Skin of body (tissue), 2 donors: Measurements from ENCODE around the gene SMG6. TPM values are rescaled to one million over a fixed set of nuclear protein-coding genes. Genes with fewer than 3 reads are reported as not detected.

ENCODE experiments used
- DNase-seq: peaks from one replicate; lab custom pipeline; 2025; lab: John Stamatoyannopoulos, UW
- total RNA-seq: library from RNA; depleted of rRNA; stranded (reverse); fragments of >200 nt; gene quantifications from one replicate; pipeline ENCODE4 v1.2.3, GENCODE V29; 2014

Gene SMG6
- total RNA-seq, 1 donor from 2014 or later: 21.1 TPM

DNA sequence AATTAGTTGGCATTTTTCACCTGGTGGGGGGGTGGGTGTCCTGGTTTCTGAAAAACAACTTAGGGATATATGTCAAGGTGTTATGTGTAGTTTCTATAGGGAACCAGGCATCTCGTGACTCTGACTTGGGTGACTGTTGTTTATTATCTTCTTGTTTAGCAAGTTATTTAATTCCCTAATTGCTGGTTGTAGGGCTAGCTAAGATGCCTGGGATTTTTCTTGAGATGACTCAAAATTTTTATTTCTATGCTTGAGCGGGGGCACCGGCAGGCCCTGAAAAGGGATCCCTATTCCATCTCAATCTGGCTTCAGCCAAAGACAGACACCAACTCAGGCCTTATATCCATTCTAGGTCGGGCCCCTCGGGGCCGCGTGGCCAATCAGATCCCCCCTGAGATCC is 270.4 kb downstream of the SMG6 start:
- no peak for DNase-seq

DNA sequence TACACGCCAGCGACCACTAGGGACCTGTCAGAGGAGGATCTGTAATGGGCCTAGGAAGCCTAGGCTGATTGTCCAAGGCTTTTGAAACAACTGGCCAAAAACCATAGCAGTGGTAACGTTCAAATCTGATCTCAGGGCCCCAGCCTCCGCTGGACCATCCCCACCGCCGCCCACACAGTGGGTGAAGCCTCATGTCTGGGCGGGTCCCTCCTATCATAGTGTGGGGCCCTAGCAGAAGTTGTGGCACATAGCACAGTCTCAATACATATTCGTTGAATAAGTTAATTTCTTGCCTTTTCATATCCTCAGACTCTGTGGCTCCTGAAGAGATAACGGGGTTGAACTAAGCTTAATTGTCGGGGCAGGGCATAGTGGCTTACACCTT is 272.8 kb downstream of the SMG6 start:
- DNase-seq: no peak

DNA sequence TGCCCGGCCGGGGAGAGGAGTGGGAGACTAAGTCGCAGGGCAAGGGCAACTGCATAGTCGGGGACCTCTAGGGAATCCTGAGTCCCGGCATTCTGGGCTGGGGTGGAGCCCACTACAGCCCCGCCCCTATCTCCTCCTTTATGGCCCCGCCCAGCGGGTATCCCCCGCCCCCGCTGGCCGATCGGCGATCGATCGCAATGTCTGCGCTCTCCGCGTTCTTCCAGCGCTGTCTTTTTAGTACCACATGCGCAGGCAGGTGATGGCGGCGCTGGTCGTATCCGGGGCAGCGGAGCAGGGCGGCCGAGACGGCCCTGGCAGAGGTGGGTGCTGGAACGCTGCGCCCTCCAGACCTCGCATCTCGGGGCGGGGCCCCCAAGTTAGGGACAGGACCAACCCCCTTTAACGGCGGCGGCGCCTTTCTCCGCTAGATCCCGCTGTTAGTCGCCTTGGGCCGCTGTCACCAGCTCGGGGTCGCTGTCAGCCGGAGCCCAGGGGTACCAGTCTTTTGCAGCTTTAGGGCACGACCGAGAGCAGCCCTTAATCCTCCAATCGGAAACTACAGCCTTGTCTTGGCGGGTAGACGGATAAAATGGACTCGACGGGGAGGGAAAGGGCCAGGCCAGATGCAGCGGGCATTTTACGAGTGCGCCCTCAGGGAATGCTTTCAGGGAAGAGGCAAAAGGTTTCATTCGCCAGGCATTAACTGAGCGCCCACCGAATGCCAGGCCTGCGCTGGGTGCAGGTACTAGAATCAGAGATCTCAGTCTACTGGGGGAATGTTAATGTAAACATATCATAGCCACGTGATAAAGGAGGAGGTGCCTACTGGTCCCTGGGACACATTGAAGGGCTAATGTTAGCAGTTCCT is 273.4 kb downstream of the SMG6 start, which contains the start of gene DPH1:
Gene DPH1 (plus strand): TSS at position 243 of the 868 bp plus-strand sequence. CDS start 17 bp downstream, at position 260.
- peak; percentile 78 for DNase-seq

GRCh38 chr17:2028737-2029136 is 274.8 kb downstream of the SMG6 start:
- DNase-seq: no peak

GRCh38 chr17:2028234-2028614 is 275.4 kb downstream of the SMG6 start:
- DNase-seq: no peak

- DNase-seq: no peak
Observed at GRCh38 chr17:2027528-2028233, 275.9 kb downstream of the SMG6 start.

- no peak for DNase-seq
Observed at GRCh38 chr17:2025622-2026309, 277.8 kb downstream of the SMG6 start.

DNA sequence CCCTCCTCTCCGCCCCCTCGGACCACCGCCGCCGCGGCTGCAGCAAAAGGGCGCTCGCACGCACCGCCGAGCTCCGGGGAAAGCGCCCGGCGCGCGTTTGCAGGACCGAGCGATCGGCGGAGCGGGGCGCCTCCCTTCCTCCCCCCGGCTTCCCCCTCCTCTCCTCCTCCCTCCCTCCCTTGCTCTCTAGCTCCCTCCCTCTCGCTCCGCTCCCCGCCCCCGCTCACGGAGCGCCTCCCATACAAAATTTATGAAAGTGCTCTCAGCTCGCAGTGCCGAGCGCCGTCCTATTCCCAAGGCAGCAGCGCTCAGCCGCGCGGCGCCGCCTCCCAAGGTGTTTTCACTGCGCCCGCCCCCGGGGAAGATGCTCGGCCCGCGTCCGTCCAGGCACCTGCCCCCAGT is 278.4 kb downstream of the SMG6 start, which contains the start of gene RTN4RL1:
Gene RTN4RL1 (minus strand): TSS at position 115 of the 402 bp plus-strand sequence. CDS start 469 bp downstream, outside the sequence.
- DNase-seq: peak; percentile 51

DNA sequence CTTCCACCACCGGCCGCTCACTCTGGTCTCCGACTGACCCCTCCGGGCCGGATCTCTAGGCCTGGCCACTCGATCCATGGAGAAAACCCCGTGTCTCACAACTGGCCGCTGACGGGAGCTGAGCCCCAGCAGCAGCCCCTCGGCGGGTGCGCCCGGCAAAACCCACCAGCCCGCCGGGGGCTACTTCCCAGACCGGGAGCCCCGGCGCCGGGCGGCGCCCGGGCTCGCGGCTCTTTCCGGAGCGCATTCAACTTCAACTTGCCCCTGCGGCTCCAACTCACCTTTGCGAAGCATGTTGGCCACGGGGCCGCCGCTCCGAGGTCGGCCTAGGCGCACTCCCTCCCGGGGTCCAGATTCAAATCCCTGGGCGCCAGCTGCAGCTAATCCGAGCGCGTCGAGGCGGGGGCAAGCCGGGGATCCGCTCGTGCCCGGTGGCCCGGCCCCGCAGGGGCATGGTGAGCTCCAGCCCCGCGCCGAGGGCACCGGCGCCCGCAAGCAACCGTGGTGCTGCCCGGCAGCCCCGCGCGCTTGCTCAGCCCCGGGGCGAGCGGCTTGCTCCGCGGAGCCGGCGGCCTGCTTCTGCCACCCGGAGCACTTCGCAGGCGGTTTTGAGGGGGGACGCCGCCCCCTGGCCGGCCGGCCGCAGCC is 278.9 kb downstream of the SMG6 start:
- no peak for DNase-seq

DNA sequence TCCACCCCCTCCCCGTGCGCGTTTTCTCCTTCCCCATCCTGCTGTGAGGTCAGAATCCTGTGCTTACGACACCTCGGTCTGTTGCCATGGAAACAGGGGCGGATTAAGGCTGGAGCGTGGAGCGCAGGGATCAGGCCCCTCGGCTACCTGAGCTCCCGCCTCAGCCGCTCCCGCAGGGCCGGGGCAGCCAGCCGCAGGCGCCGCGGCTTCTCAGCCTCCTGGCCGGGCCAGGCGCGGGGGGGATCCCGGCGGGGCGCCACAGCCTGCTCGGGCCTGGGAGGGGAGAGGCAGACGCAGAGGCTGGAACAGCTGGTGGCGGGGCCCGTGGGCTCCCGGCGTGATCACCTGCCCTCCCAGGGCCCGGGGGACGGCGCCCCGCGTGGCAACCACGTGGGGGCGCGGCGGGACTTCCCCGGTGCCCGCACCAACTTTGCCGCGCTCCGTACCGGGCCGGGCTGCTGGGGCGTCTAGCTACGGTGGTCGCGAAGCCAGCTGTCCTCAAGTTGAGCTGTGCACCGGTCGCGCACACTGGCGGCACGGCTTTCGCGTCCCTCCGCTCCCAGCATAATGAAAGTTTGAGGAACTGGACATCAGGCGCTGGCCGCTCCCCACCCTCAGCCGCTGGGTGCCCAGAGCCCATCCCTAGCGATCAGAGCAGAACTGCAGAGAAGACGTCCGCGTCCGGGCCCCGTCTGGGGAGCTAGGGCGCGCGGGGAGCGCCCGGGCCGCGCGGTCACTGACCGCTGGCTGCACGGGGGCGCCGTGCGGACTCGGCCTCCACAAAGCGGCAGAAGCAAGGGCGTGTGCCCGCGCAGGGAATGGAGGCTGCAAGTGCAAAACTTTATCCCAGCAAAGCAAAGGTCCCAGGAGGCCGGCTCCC is 279.7 kb downstream of the SMG6 start:
- DNase-seq: no peak

DNA sequence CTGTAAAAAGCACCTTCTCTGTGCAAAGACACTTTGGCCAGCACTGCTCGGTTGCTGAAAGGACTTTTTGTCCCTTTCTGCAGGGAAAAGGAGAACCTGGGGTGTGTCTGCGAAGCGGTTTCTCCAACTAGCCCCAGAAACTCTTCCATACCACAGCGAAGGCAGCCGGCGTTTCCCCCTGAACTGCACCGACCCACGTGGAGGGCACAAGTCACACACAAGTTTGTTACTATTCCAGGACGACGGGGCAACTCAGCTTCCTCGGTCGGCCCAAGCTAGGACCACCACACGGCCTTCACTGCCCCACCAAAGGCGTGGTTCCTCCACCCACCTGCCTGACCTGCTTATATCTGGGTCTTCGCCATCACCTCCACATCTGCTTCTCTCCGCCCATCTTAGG is 280.3 kb downstream of the SMG6 start:
- DNase-seq: no peak

GRCh38 chr17:2022647-2023240 is 280.8 kb downstream of the SMG6 start:
- DNase-seq: no peak

DNA sequence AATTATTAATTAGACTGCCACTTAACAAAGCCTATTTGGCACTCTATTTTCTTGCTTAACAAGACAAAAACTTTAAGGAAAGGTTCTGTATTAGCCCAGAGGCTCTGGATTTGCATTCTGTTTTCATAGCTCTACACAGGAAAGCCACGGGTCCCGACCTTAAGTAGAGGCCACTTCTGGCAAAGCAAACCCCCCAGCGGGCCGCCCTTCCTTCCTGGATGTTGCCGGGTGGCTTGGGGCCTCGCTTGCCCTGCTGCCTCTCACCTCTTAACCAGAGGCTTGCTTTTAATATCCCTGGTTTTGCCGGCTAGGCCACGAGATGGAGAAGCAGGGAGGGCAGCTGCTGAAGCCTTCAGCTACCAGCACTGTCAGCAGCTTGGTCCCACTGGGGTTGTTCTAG is 282.9 kb downstream of the SMG6 start:
- no peak for DNase-seq

DNA sequence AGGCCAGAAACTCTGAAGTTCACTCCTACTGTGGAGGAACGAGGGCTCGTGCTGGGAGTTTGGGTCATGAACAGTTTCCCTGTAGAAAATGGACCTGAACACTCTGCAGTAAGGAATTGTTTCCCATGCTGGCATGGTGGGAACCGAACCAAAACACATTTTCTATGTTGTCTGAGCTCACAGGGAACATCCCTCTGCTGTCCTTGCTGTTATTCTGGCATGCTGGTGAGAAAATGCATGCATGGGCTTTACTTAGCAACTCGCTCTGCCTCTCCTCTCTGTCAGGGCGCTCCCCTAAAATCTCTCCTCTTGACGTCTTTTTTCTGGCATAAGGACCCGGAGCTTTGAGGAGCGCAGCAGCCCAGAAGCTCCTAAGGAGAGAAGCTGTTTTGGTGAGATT is 283.9 kb downstream of the SMG6 start:
- no peak for DNase-seq

GRCh38 chr17:2018716-2019510 is 284.7 kb downstream of the SMG6 start:
- no peak for DNase-seq

GRCh38 chr17:2017274-2017941 is 286.2 kb downstream of the SMG6 start:
- no peak for DNase-seq

GRCh38 chr17:2016494-2016893 is 287.1 kb downstream of the SMG6 start:
- DNase-seq: no peak

GRCh38 chr17:2015314-2015713 is 288.3 kb downstream of the SMG6 start:
- DNase-seq: no peak

- no peak for DNase-seq
Observed at GRCh38 chr17:2013994-2014317, 289.6 kb downstream of the SMG6 start.
